ENCODE measurements around the gene SYNJ2.

Gene SYNJ2

GRCh38 chr6:158085261-158086053 lies 103.8 kb downstream of the SYNJ2 start:
- Histone ChIP-seq H3K9me2 (replicated peaks; ENCODE audit: insufficient read depth, low read length) (no peaks in the 10 kb centered on the region), H3K79me2 (ENCODE audit: low read length) (no peaks in the 10 kb centered on the region), H3K4me3 (ENCODE audit: low read length) (no peak overlapping the region), H2AFZ (ENCODE audit: low read length) (no peak overlapping the region), H3K27ac (ENCODE audit: low read length) (no peak overlapping the region), H3K4me1 (ENCODE audit: low read length) (no peaks in the 10 kb centered on the region), H3K27me3 (replicated peaks; ENCODE audit: insufficient read depth, low read length) (no peaks in the 10 kb centered on the region), H4K20me1 (ENCODE audit: insufficient read depth, low read length) (no peaks in the 10 kb centered on the region), H3K4me2 (ENCODE audit: low read depth, low read length) (no peak overlapping the region), H3K36me3 (replicated peaks; ENCODE audit: insufficient read depth, low read length) (no peaks in the 10 kb centered on the region), H3K9ac (ENCODE audit: low read length) (no peak overlapping the region), H3F3A (ENCODE audit: insufficient read depth, low read length) (no peaks in the 10 kb centered on the region), H3K9me3 (replicated peaks; ENCODE audit: insufficient read depth, low read length) (no peaks in the 10 kb centered on the region)
- DNase-seq: no peak
- no peak for TF ChIP-seq EZH2phosphoT487 (IDR thresholded peaks at IDR 0.05; ENCODE audit: low read length)
- TF ChIP-seq EZH2 (optimal IDR thresholded peaks at IDR 0.05; ENCODE audit: low read depth, low read length): no peak

GRCh38 chr6:158086054-158086503 lies 104.4 kb downstream of the SYNJ2 start:
- no peak overlapping the region for H3K9ac ChIP-seq (ENCODE audit: low read length)

GRCh38 chr6:158086504-158087223 lies 105.0 kb downstream of the SYNJ2 start:
- H3K36me3 ChIP-seq (replicated peaks; ENCODE audit: insufficient read depth, low read length): no peaks in the 10 kb centered on the region
- H3K9me2 ChIP-seq (replicated peaks; ENCODE audit: insufficient read depth, low read length): no peaks in the 10 kb centered on the region
- H3K4me2 ChIP-seq (ENCODE audit: low read depth, low read length): no peak overlapping the region
- H3K4me1 ChIP-seq (ENCODE audit: low read length): no peaks in the 10 kb centered on the region
- H3K27ac ChIP-seq (ENCODE audit: low read length): no peak overlapping the region
- no peak overlapping the region for H2AFZ ChIP-seq (ENCODE audit: low read length)
- H3K9ac ChIP-seq (ENCODE audit: low read length): no peak overlapping the region
- H3F3A ChIP-seq (ENCODE audit: insufficient read depth, low read length): no peaks in the 10 kb centered on the region
- H3K27me3 ChIP-seq (replicated peaks; ENCODE audit: insufficient read depth, low read length): no peaks in the 10 kb centered on the region
- no peaks in the 10 kb centered on the region for H3K9me3 ChIP-seq (replicated peaks; ENCODE audit: insufficient read depth, low read length)
- no peaks in the 10 kb centered on the region for H3K79me2 ChIP-seq (ENCODE audit: low read length)
- no peaks in the 10 kb centered on the region for H4K20me1 ChIP-seq (ENCODE audit: insufficient read depth, low read length)
- no peak for DNase-seq
- TF ChIP-seq, protein P1, sequence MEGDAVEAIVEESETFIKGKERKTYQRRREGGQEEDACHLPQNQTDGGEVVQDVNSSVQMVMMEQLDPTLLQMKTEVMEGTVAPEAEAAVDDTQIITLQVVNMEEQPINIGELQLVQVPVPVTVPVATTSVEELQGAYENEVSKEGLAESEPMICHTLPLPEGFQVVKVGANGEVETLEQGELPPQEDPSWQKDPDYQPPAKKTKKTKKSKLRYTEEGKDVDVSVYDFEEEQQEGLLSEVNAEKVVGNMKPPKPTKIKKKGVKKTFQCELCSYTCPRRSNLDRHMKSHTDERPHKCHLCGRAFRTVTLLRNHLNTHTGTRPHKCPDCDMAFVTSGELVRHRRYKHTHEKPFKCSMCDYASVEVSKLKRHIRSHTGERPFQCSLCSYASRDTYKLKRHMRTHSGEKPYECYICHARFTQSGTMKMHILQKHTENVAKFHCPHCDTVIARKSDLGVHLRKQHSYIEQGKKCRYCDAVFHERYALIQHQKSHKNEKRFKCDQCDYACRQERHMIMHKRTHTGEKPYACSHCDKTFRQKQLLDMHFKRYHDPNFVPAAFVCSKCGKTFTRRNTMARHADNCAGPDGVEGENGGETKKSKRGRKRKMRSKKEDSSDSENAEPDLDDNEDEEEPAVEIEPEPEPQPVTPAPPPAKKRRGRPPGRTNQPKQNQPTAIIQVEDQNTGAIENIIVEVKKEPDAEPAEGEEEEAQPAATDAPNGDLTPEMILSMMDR (IDR thresholded peaks at IDR 0.05; ENCODE audit: low read length): no peak
- no peak for TF ChIP-seq EZH2phosphoT487 (IDR thresholded peaks at IDR 0.05; ENCODE audit: low read length)
- TF ChIP-seq EZH2 (optimal IDR thresholded peaks at IDR 0.05; ENCODE audit: low read depth, low read length): no peak
- H3K4me3 ChIP-seq (ENCODE audit: low read length): no peak overlapping the region

More at GRCh38 chr6:158086054-158086503, 104.4 kb downstream of the SYNJ2 start:
- Histone ChIP-seq H3F3A (ENCODE audit: insufficient read depth, low read length) (no peaks in the 10 kb centered on the region), H3K9me3 (replicated peaks; ENCODE audit: insufficient read depth, low read length) (no peaks in the 10 kb centered on the region), H3K4me1 (ENCODE audit: low read length) (no peaks in the 10 kb centered on the region), H3K27me3 (replicated peaks; ENCODE audit: insufficient read depth, low read length) (no peaks in the 10 kb centered on the region), H3K27ac (ENCODE audit: low read length) (no peak overlapping the region), H3K79me2 (ENCODE audit: low read length) (no peaks in the 10 kb centered on the region), H3K36me3 (replicated peaks; ENCODE audit: insufficient read depth, low read length) (no peaks in the 10 kb centered on the region), H4K20me1 (ENCODE audit: insufficient read depth, low read length) (no peaks in the 10 kb centered on the region), H3K4me3 (ENCODE audit: low read length) (no peak overlapping the region), H2AFZ (ENCODE audit: low read length) (no peak overlapping the region), H3K4me2 (ENCODE audit: low read depth, low read length) (no peak overlapping the region), H3K9me2 (replicated peaks; ENCODE audit: insufficient read depth, low read length) (no peaks in the 10 kb centered on the region)
- TF ChIP-seq EZH2 (optimal IDR thresholded peaks at IDR 0.05; ENCODE audit: low read depth, low read length) (no peak), EZH2phosphoT487 (IDR thresholded peaks at IDR 0.05; ENCODE audit: low read length) (no peak)
- TF ChIP-seq, protein P1 (IDR thresholded peaks at IDR 0.05; ENCODE audit: low read length): no peak
- no peak for DNase-seq

Data from MM.1S (cell line).